Measurements from ENCODE around the gene CYFIP1. TPM values are rescaled to one million over a fixed set of nuclear protein-coding genes. Genes with fewer than 3 reads are reported as not detected.

Gene CYFIP1
- total and polyA plus RNA-seq, 3 experiments from 2014 or later: 4.8 to 27.3 (median 24.0) TPM

DNA sequence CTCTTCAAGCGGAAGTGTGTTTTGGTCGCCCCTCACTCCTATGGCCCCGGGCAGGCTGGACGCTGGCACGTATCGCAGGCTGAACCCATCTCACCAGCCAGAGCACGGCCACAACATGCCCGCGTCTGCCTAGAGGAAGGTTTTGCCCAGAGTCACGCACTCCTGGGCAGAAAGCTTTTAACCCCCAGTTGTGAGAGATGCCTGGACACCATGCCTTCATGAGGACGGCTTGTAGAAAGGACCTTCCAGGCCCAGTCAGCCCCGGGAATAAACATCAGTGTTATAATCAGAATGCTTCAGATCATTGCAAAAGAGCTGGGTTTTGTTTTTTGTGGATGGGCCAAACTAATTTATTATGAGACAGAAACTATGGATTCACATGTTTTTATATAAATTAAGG lies 16.5 kb downstream of the CYFIP1 start:
- no peak for DNase-seq
- Mint-ChIP-seq H3K36me3 (no peaks in the 10 kb centered on the region), H3K27ac (no peak overlapping the region), H3K4me3 (no peak overlapping the region), H3K9me3 (no peaks in the 10 kb centered on the region), H3K27me3 (no peaks in the 10 kb centered on the region), H3K4me1 (no peaks in the 10 kb centered on the region)
- Histone ChIP-seq H3K4me1 (ENCODE audit: insufficient read depth, low read length) (no peaks in the 10 kb centered on the region), H3K4me3 (ENCODE audit: low read length) (no peak overlapping the region), H3K9me3 (ENCODE audit: low read length) (no peaks in the 10 kb centered on the region), H3K27me3 (ENCODE audit: insufficient read depth, low read length, poor library complexity, severe bottlenecking) (no peaks in the 10 kb centered on the region), H3K36me3 (ENCODE audit: insufficient read depth, low read length) (no peaks in the 10 kb centered on the region), H3K27ac (ENCODE audit: low read depth, low read length) (no peak overlapping the region)
- ChIA-PET POLR2A (no interaction called here), CTCF (no interaction called here)

DNA sequence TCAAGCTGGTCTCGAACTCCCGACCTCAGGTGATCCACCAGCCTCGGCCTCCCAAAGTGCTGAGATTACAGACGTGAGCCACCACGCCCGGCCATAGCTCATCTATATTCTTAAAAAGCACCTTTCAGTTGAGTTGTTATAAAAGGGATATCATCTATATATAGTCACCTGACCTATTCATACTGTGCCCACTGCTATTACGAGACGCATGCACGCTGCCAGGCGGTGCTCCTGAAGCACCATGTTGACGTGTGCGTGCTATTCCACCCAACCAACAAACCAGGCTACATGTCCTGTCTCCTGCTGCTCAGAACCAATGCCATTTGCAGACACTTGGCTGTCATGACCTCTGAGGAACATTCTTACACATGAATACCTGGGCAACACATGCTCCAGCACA lies 17.6 kb downstream of the CYFIP1 start:
- H3K9me3 Mint-ChIP-seq: no peaks in the 10 kb centered on the region
- Histone ChIP-seq H3K27me3 (ENCODE audit: insufficient read depth, low read length, poor library complexity, severe bottlenecking) (no peaks in the 10 kb centered on the region), H3K4me3 (ENCODE audit: low read length) (no peak overlapping the region), H3K36me3 (ENCODE audit: insufficient read depth, low read length) (no peaks in the 10 kb centered on the region), H3K4me1 (ENCODE audit: insufficient read depth, low read length) (no peaks in the 10 kb centered on the region), H3K27ac (ENCODE audit: low read depth, low read length) (no peak overlapping the region), H3K9me3 (ENCODE audit: low read length) (no peaks in the 10 kb centered on the region)
- POLR2A ChIA-PET: no interaction called here
- no peaks in the 10 kb centered on the region for H3K36me3 Mint-ChIP-seq
- CTCF ChIA-PET: no interaction called here
- no peaks in the 10 kb centered on the region for H3K27me3 Mint-ChIP-seq
- no peak overlapping the region for H3K27ac Mint-ChIP-seq
- no peak overlapping the region for H3K4me3 Mint-ChIP-seq
- no peak for DNase-seq
- no peaks in the 10 kb centered on the region for H3K4me1 Mint-ChIP-seq

DNA sequence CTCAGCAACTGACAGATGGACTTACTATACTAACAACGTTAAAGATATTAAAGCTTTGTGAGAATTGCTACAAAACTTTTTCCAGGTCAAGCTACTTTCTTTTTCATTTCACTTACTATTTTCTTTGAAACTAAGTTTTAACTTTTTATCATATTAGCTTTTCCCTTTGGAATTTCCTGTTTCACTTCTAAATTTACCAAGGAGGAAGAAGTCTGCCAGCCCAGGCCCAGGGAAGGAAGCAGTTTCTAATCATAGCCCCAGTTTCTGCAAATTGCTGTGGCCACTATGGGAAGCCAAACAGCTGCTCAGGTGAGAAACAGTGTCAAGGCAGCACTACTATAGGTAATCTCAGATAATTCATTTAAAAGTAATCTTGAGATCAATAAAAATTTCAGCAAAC lies 18.4 kb downstream of the CYFIP1 start:
- H3K36me3 Mint-ChIP-seq: no peaks in the 10 kb centered on the region
- Histone ChIP-seq H3K4me3 (ENCODE audit: low read length) (no peak overlapping the region), H3K9me3 (ENCODE audit: low read length) (no peaks in the 10 kb centered on the region), H3K27me3 (ENCODE audit: insufficient read depth, low read length, poor library complexity, severe bottlenecking) (no peaks in the 10 kb centered on the region), H3K27ac (ENCODE audit: low read depth, low read length) (no peak overlapping the region), H3K4me1 (ENCODE audit: insufficient read depth, low read length) (no peaks in the 10 kb centered on the region), H3K36me3 (ENCODE audit: insufficient read depth, low read length) (no peaks in the 10 kb centered on the region)
- POLR2A ChIA-PET: no interaction called here
- no peaks in the 10 kb centered on the region for H3K27me3 Mint-ChIP-seq
- CTCF ChIA-PET: no interaction called here
- no peak overlapping the region for H3K4me3 Mint-ChIP-seq
- no peaks in the 10 kb centered on the region for H3K9me3 Mint-ChIP-seq
- no peak overlapping the region for H3K27ac Mint-ChIP-seq
- DNase-seq: no peak
- no peaks in the 10 kb centered on the region for H3K4me1 Mint-ChIP-seq

DNA sequence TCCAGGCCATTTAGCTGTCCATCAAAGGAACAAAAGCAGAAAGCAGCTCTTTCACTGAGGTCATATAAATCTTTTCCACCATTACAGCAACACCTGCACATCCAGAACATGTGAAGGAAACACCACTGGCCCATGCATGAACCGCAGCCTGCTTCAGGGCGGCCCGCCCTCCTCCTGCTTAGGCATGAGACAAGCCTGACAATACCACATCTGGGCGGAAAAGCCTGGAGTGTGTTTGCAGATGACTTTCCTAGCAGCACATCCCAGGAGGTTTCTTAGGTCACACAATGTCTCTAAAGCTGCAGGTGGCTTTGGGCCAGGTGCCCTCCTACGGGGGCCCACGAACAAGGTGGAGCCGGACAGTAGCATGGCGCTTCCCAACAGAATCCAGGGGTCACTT lies 19.6 kb downstream of the CYFIP1 start:
- Mint-ChIP-seq H3K27ac (peak overlapping the region in 1 of 8 donors; percentile 26), H3K4me1 (no peaks in the 10 kb centered on the region), H3K4me3 (no peak overlapping the region), H3K27me3 (no peaks in the 10 kb centered on the region), H3K9me3 (no peaks in the 10 kb centered on the region), H3K36me3 (no peaks in the 10 kb centered on the region)
- POLR2A ChIA-PET: no interaction called here
- Histone ChIP-seq H3K27ac (ENCODE audit: low read depth, low read length) (no peak overlapping the region), H3K4me1 (ENCODE audit: insufficient read depth, low read length) (no peaks in the 10 kb centered on the region), H3K27me3 (ENCODE audit: insufficient read depth, low read length, poor library complexity, severe bottlenecking) (no peaks in the 10 kb centered on the region), H3K36me3 (ENCODE audit: insufficient read depth, low read length) (no peaks in the 10 kb centered on the region), H3K4me3 (ENCODE audit: low read length) (no peak overlapping the region), H3K9me3 (ENCODE audit: low read length) (no peaks in the 10 kb centered on the region)
- no peak for DNase-seq
- CTCF ChIA-PET: no interaction called here

DNA sequence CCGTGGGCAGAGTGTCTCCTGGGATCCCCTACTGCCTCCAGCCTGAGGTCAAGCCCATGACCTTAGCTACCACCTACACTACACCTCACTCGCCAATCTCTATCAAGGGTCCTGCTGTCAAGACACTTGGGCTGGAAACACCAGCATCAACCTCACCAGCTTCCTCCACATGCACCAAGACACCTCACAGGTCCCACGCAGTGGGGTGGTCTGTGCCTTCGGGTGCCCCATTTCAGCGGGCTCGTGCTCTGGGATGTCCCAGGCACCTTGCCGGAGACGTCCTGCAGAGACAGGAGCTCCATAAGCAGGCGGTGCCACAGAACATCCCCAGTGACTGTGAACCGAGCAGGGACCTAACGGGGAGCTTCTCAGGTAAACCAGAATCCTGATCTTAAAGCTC lies 20.0 kb downstream of the CYFIP1 start:
- Histone ChIP-seq H3K4me3 (ENCODE audit: low read length) (no peak overlapping the region), H3K4me1 (ENCODE audit: insufficient read depth, low read length) (no peaks in the 10 kb centered on the region), H3K9me3 (ENCODE audit: low read length) (no peaks in the 10 kb centered on the region), H3K36me3 (ENCODE audit: insufficient read depth, low read length) (no peaks in the 10 kb centered on the region), H3K27me3 (ENCODE audit: insufficient read depth, low read length, poor library complexity, severe bottlenecking) (no peaks in the 10 kb centered on the region), H3K27ac (ENCODE audit: low read depth, low read length) (no peak overlapping the region)
- Mint-ChIP-seq H3K27ac (no peak overlapping the region), H3K27me3 (no peaks in the 10 kb centered on the region), H3K9me3 (no peaks in the 10 kb centered on the region), H3K4me1 (no peaks in the 10 kb centered on the region), H3K4me3 (no peak overlapping the region), H3K36me3 (no peaks in the 10 kb centered on the region)
- ChIA-PET POLR2A (no interaction called here), CTCF (no interaction called here)
- DNase-seq: no peak

DNA sequence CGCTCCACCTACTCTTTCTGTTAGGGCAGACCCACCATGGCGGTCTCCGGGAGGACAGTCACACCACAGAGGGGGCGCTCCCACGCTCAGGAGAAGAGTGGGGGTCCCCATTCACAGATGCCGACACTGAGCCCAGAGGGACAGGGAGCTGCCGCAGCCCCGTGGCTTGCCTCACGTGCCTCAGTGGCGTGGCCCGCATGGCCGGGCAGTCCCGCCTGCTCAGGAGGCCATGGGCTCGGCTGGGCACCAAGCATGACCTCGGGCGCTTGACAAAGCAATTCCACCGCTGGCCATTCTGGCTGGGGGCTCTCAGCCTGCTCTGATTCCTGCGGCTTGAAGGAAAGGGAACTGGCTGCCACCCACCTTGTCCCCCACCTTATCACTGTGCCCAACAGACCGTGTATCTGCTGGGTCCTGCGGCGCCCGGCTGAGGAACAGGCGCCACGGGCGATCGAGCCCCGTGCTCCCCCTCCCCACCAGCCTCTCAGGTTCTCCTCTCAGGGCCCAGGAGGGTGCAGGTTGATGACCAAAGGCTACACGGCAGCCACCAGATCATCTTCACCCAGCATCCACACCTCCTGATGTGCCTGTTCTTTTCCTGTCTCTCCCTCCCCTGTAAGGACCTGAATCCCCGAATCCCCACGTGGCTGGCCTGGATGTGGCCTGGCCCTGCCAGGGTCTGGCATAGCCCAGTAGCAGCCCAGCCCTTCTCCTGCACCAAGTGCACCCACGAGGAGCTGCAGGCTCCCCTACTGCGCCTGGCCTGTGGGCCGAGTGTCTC lies 20.7 kb downstream of the CYFIP1 start:
- POLR2A ChIA-PET: no interaction called here
- H3K9me3 Mint-ChIP-seq: no peaks in the 10 kb centered on the region

DNA sequence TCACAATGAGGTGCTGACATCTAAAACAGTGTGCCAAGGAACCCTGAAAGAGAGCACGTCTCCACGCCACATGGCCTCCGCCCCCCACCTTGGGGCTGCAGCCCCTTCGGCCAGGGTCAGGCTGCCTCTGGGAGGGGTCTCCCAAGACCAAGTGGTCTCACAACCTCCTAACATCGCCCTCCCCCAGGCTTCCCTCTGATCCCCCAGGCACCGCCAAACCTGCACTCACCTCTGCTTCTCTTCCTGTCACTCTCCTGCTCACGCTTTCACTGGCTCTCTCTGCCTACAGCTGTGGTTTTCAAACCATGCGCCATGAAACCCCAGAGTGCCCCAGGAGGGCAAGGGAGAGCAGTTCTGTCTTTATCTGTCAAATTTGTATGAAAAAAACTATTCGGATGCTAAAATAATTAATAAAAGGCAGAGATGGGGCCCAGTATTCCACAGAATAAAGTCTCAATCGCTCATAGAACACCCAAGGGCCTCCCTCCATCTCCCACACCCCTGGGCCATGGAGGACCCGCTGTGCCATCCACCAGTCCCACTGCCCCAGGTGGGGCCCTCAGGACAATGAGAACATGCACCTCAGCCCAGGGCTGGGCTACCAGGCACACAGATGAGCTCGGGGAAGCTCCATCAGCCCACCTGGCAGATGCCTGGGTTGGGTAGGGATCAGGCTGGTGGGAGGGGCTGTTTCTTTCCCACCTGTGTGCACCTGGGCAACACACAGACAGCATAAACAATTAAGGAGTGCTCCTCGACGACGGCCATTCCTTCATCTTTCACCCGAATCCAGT lies 21.5 kb downstream of the CYFIP1 start:
- no peaks in the 10 kb centered on the region for H3K36me3 ChIP-seq (ENCODE audit: insufficient read depth, low read length)
- no peaks in the 10 kb centered on the region for H3K9me3 ChIP-seq (ENCODE audit: low read length)
- Mint-ChIP-seq H3K4me3 (no peak overlapping the region), H3K27ac (peak overlapping the region in 1 of 8 donors; percentile 47), H3K36me3 (no peaks in the 10 kb centered on the region), H3K27me3 (no peaks in the 10 kb centered on the region), H3K4me1 (no peaks in the 10 kb centered on the region), H3K9me3 (no peaks in the 10 kb centered on the region)
- H3K27me3 ChIP-seq (ENCODE audit: insufficient read depth, low read length, poor library complexity, severe bottlenecking): no peaks in the 10 kb centered on the region
- POLR2A ChIA-PET: no interaction called here
- CTCF ChIA-PET: no interaction called here
- no peak for DNase-seq
- H3K4me1 ChIP-seq (ENCODE audit: insufficient read depth, low read length): no peaks in the 10 kb centered on the region
- H3K27ac ChIP-seq (ENCODE audit: low read depth, low read length): no peak overlapping the region
- no peak overlapping the region for H3K4me3 ChIP-seq (ENCODE audit: low read length)

More for the DNA sequence above, 20.7 kb downstream of the CYFIP1 start:
- H3K4me3 Mint-ChIP-seq: no peak overlapping the region
- H3K4me1 Mint-ChIP-seq: no peaks in the 10 kb centered on the region
- Histone ChIP-seq H3K27ac (ENCODE audit: low read depth, low read length) (no peak overlapping the region), H3K4me1 (ENCODE audit: insufficient read depth, low read length) (no peaks in the 10 kb centered on the region), H3K9me3 (ENCODE audit: low read length) (no peaks in the 10 kb centered on the region), H3K4me3 (ENCODE audit: low read length) (no peak overlapping the region), H3K36me3 (ENCODE audit: insufficient read depth, low read length) (no peaks in the 10 kb centered on the region), H3K27me3 (ENCODE audit: insufficient read depth, low read length, poor library complexity, severe bottlenecking) (no peaks in the 10 kb centered on the region)
- CTCF ChIA-PET: no interaction called here
- no peak overlapping the region for H3K27ac Mint-ChIP-seq
- no peaks in the 10 kb centered on the region for H3K27me3 Mint-ChIP-seq
- no peak for DNase-seq
- H3K36me3 Mint-ChIP-seq: no peaks in the 10 kb centered on the region

DNA sequence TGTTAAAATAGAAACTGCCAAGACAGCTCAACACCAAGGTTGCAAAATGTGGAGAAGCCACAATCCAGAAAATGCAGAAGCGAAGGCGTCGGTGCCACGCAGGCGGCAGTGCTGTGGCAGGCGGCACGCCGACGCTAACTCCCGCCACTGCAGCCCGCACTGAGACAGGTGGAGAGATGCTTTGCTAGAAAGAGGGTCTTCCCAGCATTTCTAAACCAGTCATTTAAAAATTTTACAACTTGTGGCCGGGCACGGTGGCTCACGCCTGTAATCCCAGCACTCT lies 23.2 kb downstream of the CYFIP1 start:
- H3K27me3 Mint-ChIP-seq: peaks cover 0 to 2% of the 10 kb centered on the region in 2 donors
- DNase-seq: no peak
- ChIA-PET POLR2A (no interaction called here), CTCF (no interaction called here)
- H3K36me3 Mint-ChIP-seq: no peaks in the 10 kb centered on the region
- H3K27me3 ChIP-seq (ENCODE audit: insufficient read depth, low read length, poor library complexity, severe bottlenecking): no peaks in the 10 kb centered on the region
- no peaks in the 10 kb centered on the region for H3K9me3 Mint-ChIP-seq
- no peak overlapping the region for H3K27ac ChIP-seq (ENCODE audit: low read depth, low read length)
- no peaks in the 10 kb centered on the region for H3K9me3 ChIP-seq (ENCODE audit: low read length)
- H3K4me3 ChIP-seq (ENCODE audit: low read length): no peak overlapping the region
- no peaks in the 10 kb centered on the region for H3K4me1 Mint-ChIP-seq
- H3K27ac Mint-ChIP-seq: peak overlapping the region in 1 of 8 donors; percentile 61
- no peaks in the 10 kb centered on the region for H3K36me3 ChIP-seq (ENCODE audit: insufficient read depth, low read length)
- no peaks in the 10 kb centered on the region for H3K4me1 ChIP-seq (ENCODE audit: insufficient read depth, low read length)
- H3K4me3 Mint-ChIP-seq: no peak overlapping the region
